GM12878 (cell line): Measurements from ENCODE around the gene TM9SF4. TPM values are rescaled to one million over a fixed set of nuclear protein-coding genes. Genes with fewer than 3 reads are reported as not detected.

Experiments used
- ATAC-seq: fragments of 200-7000 bp; cut with Tn5 transposase; 3 replicates; pipeline ENCODE4 v1.9.1; 2020; ENCODE audit warnings: mild to moderate bottlenecking, moderate library complexity
- BruUV-seq: library from RNA; stranded (reverse); fragments of 400-500 nt; replicated peaks from 2 replicates; lab custom pipeline; 2021; lab: Mats Ljungman, UMichigan
- CTCF ChIA-PET: fragments of 300-600 bp; sonication (Branson Sonifier 250); formaldehyde crosslinking; extraction: SDS; loops from one replicate; lab custom pipeline; 2021; ENCODE audit warnings: inconsistent platforms; lab: Yijun Ruan, JAX
- POLR2A ChIA-PET: fragments of 350-600 bp; formaldehyde crosslinking; extraction: SDS; loops from one replicate; lab custom pipeline; 2021; ENCODE audit warnings: inconsistent platforms; lab: Charles Lee
- RAD21 ChIA-PET: fragments of 300-600 bp; sonication (Branson Sonifier 250); formaldehyde crosslinking; loops from one replicate; lab custom pipeline; 2023; ENCODE audit warnings: antibody characterized with exemption; ENCODE audit not compliant: unreplicated experiment; lab: Charles Lee
- SMC1A ChIA-PET: fragments of 300-600 bp; sonication (Branson Sonifier 250); formaldehyde crosslinking; loops from one replicate; lab custom pipeline; 2023; ENCODE audit not compliant: unreplicated experiment, uncharacterized antibody; lab: Charles Lee
- DNase-seq: peaks from one replicate; pipeline ENCODE4 v3.0.0-alpha.2; 2011; ENCODE audit warnings: low read depth, low spot score
- FAIRE-seq: peaks from 3 replicates; lab custom pipeline; 2011; peaks lifted over from hg19 to GRCh38; lab: Jason Lieb, UNC
- H2AFZ ChIP-seq: 2 replicates; pipeline ENCODE4 v1.6.0; 2011; ENCODE audit warnings: low read depth, low read length, control low read depth; ENCODE audit not compliant: control insufficient read depth
- H3K27ac ChIP-seq: 2 replicates; pipeline ENCODE4 v1.5.1; 2011; ENCODE audit warnings: control low read depth; ENCODE audit not compliant: control insufficient read depth, insufficient read depth
- H3K27me3 ChIP-seq, 2 experiments: replicated peaks in 1 of 2; 2 replicates each; pipeline versions ENCODE4 v1.6.0 to v1.6.1; 2011; ENCODE audit warnings: low read length in 1 of 2; ENCODE audit not compliant: control insufficient read depth in 2 of 2, insufficient read depth in 2 of 2
- H3K36me3 ChIP-seq, 2 experiments: 2 replicates each; pipeline ENCODE4 v1.5.1; 2011; ENCODE audit warnings: low read length in 1 of 2; ENCODE audit not compliant: control insufficient read depth in 2 of 2, insufficient read depth in 2 of 2
- H3K4me1 ChIP-seq: 2 replicates; pipeline ENCODE4 v1.6.1; 2011; ENCODE audit warnings: mild to moderate bottlenecking, low read length, moderate library complexity, mixed read lengths; ENCODE audit not compliant: control insufficient read depth, insufficient read depth
- H3K4me2 ChIP-seq: 2 replicates; pipeline ENCODE4 v1.6.0; 2011; ENCODE audit warnings: control low read depth; ENCODE audit not compliant: control insufficient read depth, insufficient read depth
- H3K4me3 ChIP-seq: fragments of 200-600 bp; sonication (generic); 2 replicates; pipeline ENCODE4 v1.5.1; 2016
- H3K79me2 ChIP-seq: 2 replicates; pipeline ENCODE4 v1.6.0; 2011; ENCODE audit warnings: low read length; ENCODE audit not compliant: control insufficient read depth, insufficient read depth
- H3K9ac ChIP-seq: 2 replicates; pipeline ENCODE4 v1.8.0; 2011; ENCODE audit warnings: low read length, control low read depth, mixed read lengths; ENCODE audit not compliant: control insufficient read depth, insufficient read depth
- H3K9me3 ChIP-seq: replicated peaks from 3 replicates; pipeline ENCODE4 v1.5.1; 2011; ENCODE audit warnings: mild to moderate bottlenecking, low read length; ENCODE audit not compliant: control insufficient read depth, insufficient read depth
- H4K20me1 ChIP-seq: 2 replicates; pipeline ENCODE4 v1.6.0; 2011; ENCODE audit not compliant: control insufficient read depth, insufficient read depth
- BMI1 ChIP-seq: fragments of 450-650 bp; IDR thresholded peaks from 2 replicates; pipeline ENCODE4 v1.6.1; 2016; ENCODE audit warnings: mild to moderate bottlenecking, moderate library complexity, borderline replicate concordance
- CHD1 ChIP-seq: IDR thresholded peaks from 2 replicates; pipeline ENCODE4 v1.6.1; 2012; ENCODE audit warnings: low read depth, low read length, improper control_type of control experiment
- ESRRA ChIP-seq: IDR thresholded peaks from 2 replicates; pipeline ENCODE4 v1.6.1; 2012; ENCODE audit warnings: mild to moderate bottlenecking, low read length, improper control_type of control experiment
- EZH2 ChIP-seq: IDR thresholded peaks from 2 replicates; pipeline ENCODE4 v1.6.1; 2012; ENCODE audit warnings: low read depth, mild to moderate bottlenecking, control low read depth, inconsistent platforms, low read length, borderline replicate concordance; ENCODE audit not compliant: control insufficient read depth
- FOXM1 ChIP-seq: IDR thresholded peaks from 2 replicates; pipeline ENCODE4 v1.6.1; 2012; ENCODE audit warnings: low read depth, mild to moderate bottlenecking, inconsistent platforms, low read length, moderate library complexity
- IRF4 ChIP-seq: IDR thresholded peaks from 2 replicates; pipeline ENCODE4 v1.6.1; 2011; ENCODE audit warnings: low read depth, low read length
- KDM1A ChIP-seq: fragments of 200-600 bp; sonication (generic); IDR thresholded peaks from 2 replicates; pipeline ENCODE4 v1.6.1; 2016; ENCODE audit warnings: borderline replicate concordance
- MTA2 ChIP-seq: fragments of 450-650 bp; IDR thresholded peaks from 2 replicates; pipeline ENCODE4 v1.6.1; 2016; ENCODE audit warnings: low read depth, mild to moderate bottlenecking, moderate library complexity
- PAX8 ChIP-seq: fragments of 450-650 bp; IDR thresholded peaks from 2 replicates; pipeline ENCODE4 v1.6.1; 2017; ENCODE audit warnings: mild to moderate bottlenecking, moderate library complexity
- POLR2AphosphoS2 ChIP-seq: IDR thresholded peaks from 2 replicates; pipeline ENCODE4 v1.6.1; 2011; ENCODE audit warnings: low read depth, mild to moderate bottlenecking, low read length, improper control_type of control experiment, moderate library complexity
- POLR2AphosphoS5 ChIP-seq: IDR thresholded peaks from 2 replicates; pipeline ENCODE4 v1.6.1; 2011; ENCODE audit warnings: mild to moderate bottlenecking, low read length, inconsistent platforms
- RAD21 ChIP-seq: IDR thresholded peaks from 2 replicates; pipeline ENCODE4 v1.6.1; 2011; ENCODE audit warnings: mild to moderate bottlenecking, low read depth, low read length, moderate library complexity; ENCODE audit not compliant: insufficient read depth
- RB1 ChIP-seq: fragments of 450-650 bp; formaldehyde crosslinking; IDR thresholded peaks from 2 replicates; pipeline ENCODE4 v1.6.1; 2017; ENCODE audit warnings: mild to moderate bottlenecking, borderline replicate concordance
- RCOR1 ChIP-seq: conservative IDR thresholded peaks from 2 replicates; pipeline ENCODE4 v1.6.1; 2012; ENCODE audit warnings: low read depth, low read length, improper control_type of control experiment
- SP1 ChIP-seq: IDR thresholded peaks from one replicate; pipeline ENCODE4 v1.6.1; 2011; ENCODE audit warnings: low read depth, low read length
- TBL1XR1 ChIP-seq: IDR thresholded peaks from 2 replicates; pipeline ENCODE4 v1.6.1; 2012; ENCODE audit warnings: low read depth, low read length, improper control_type of control experiment
- TCF12 ChIP-seq: IDR thresholded peaks from 2 replicates; pipeline ENCODE4 v1.6.1; 2011; ENCODE audit warnings: low read depth, mild to moderate bottlenecking, low read length
- ZNF207 ChIP-seq: fragments of 450-650 bp; IDR thresholded peaks from 2 replicates; pipeline ENCODE4 v1.6.1; 2014; ENCODE audit warnings: antibody characterized with exemption, mild to moderate bottlenecking, borderline replicate concordance
- ZNF217 ChIP-seq: fragments of 450-650 bp; IDR thresholded peaks from 2 replicates; pipeline ENCODE4 v1.6.1; 2017; ENCODE audit warnings: antibody characterized with exemption, mild to moderate bottlenecking
- ZNF274 ChIP-seq: IDR thresholded peaks from one replicate; pipeline ENCODE4 v1.8.0; 2011; ENCODE audit not compliant: insufficient read length, insufficient read depth
- WGBS: methylation state at CpG from one replicate; pipeline ENCODE4 v1.1.6; 2016; ENCODE audit warnings: low lambda C conversion rate; ENCODE audit not compliant: insufficient replicate concordance, insufficient coverage; ENCODE audit errors: missing lambda C conversion rate; 5-methylcytosine and 5-hydroxymethylcytosine counted together
- in situ Hi-C: fragments of 300-500 bp; cut with MboI; formaldehyde crosslinking; loops from 9 replicates; pipeline ENCODE4 v1.14.3; 2018; ENCODE audit warnings: mixed read lengths
- intact Hi-C: fragments of 100-400 bp; cut with micrococcal nuclease; formaldehyde crosslinking; loops from one replicate; pipeline ENCODE4 v1.14.2; 2022; ENCODE audit not compliant: unreplicated experiment
- polyA plus RNA-seq, 11 experiments: library from polyadenylated mRNA; depleted of rRNA in 4 of 11; unstranded in 6 of 11; stranded (reverse) in 5 of 11; fragments of >200 nt; fragmentation: Nextera tagmentation in 4 of 11; fragmentation: Illumina TruSeq in 1 of 11; extraction: Ambion mirVana in 4 of 11; extraction: Trizol in 1 of 11; gene quantifications; 1 replicate in 1 of 11; 2 replicates in 10 of 11; pipeline versions ENCODE4 v1.2.1 to v1.2.3, GENCODE V29; 2011 to 2016; ENCODE audit warnings: inconsistent platforms in 2 of 11, missing spikeins in 2 of 11, low read depth in 1 of 11
- total RNA-seq, 4 experiments: library from RNA; depleted of rRNA in 3 of 4; stranded (reverse); fragments of >200 nt in 3 of 4; fragmentation: Illumina TruSeq in 1 of 4; extraction: Trizol in 1 of 4; gene quantifications; 2 replicates each; pipeline versions ENCODE4 v1.2.1 to v1.2.3, GENCODE V29; 2013 to 2021
- TF ChIP-seq, protein P1 (sequence below): fragments of 150-350 bp; IDR thresholded peaks from 2 replicates; pipeline ENCODE4 v1.6.1; 2014; ENCODE audit warnings: mild to moderate bottlenecking, low read depth, low read length
- TF ChIP-seq, protein P2 (sequence below): IDR thresholded peaks from 2 replicates; pipeline ENCODE4 v1.6.1; 2012; ENCODE audit warnings: low read depth, low read length, improper control_type of control experiment
- TF ChIP-seq, protein P3 (sequence below): fragments of 450-650 bp; conservative IDR thresholded peaks from 2 replicates; pipeline ENCODE4 v1.6.1; 2017; ENCODE audit warnings: mild to moderate bottlenecking, moderate library complexity

The TM9SF4 gene
- total and polyA plus RNA-seq, 10 of the 15 experiments (the other 5 are each of a cell fraction or from before 2014, with no cell fraction given), result 8.5 to 47.8 (median 24.3) TPM

DNA sequence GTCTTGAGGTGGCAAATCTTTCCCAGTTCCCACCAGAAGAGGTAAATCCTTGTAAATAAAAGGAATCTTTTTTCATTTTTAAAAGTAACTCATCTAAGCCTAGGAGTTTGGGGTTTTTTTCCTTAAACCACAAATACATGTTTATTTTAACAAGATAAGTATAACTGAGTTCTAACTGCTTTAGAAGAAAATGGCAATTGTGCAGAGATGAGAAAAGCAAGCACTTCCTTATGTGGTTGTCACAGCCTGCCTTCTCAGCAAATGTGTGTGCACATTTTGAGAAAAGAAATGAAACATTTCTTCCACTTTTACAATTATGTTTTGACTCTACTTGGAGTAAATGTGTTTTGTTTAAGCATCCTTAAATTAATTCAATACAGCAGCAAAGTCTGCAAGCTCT, 39.8 kb upstream of the TM9SF4 start (continued):
- TF ChIP-seq, protein P1, sequence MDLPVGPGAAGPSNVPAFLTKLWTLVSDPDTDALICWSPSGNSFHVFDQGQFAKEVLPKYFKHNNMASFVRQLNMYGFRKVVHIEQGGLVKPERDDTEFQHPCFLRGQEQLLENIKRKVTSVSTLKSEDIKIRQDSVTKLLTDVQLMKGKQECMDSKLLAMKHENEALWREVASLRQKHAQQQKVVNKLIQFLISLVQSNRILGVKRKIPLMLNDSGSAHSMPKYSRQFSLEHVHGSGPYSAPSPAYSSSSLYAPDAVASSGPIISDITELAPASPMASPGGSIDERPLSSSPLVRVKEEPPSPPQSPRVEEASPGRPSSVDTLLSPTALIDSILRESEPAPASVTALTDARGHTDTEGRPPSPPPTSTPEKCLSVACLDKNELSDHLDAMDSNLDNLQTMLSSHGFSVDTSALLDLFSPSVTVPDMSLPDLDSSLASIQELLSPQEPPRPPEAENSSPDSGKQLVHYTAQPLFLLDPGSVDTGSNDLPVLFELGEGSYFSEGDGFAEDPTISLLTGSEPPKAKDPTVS, result no peak
- TF ChIP-seq EZH2 (no peak), PAX8 (no peak), TBL1XR1 (no peak), KDM1A (no peak), CHD1 (no peak)
- TF ChIP-seq, protein P2, sequence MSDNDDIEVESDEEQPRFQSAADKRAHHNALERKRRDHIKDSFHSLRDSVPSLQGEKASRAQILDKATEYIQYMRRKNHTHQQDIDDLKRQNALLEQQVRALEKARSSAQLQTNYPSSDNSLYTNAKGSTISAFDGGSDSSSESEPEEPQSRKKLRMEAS, result no peak
- TF ChIP-seq, all 136 proteins: peak for 0

DNA sequence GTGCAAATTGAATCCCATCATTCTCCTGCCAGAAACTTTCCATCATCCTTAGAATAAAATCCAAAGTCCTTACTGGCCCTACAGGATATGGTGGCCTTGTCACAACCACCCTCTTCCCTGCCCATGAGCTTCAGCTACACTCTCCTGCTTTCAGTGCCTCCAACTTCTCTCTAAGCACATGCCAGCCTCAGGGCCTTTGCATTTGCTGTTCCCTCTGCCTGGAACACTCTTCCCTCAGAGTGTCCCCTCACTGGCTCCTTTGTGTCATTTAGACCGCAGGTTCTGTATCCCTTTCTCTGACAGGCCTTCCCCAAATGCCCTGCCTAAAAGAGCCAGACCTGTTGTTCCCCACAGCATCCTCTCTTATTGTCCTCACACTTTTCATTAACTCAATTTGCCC, 39.2 kb upstream of the TM9SF4 start:
- ChIA-PET CTCF (interaction anchor here (4.9 kb wide), 1 partner anchor 39 kb away, joined by 21 read pairs; no protein-coding TSS in a partner anchor), SMC1A (interaction anchor here (8.7 kb wide), 1 partner anchor 19 kb away, joined by 83 read pairs; no protein-coding TSS in a partner anchor), POLR2A (interaction anchor here (0.6 to 1.6 kb wide), 2 partner anchors 12 to 19 kb away, joined by 3 to 4 read pairs; no protein-coding TSS in a partner anchor), RAD21 (interaction anchor here (1.7 kb wide), 1 partner anchor 35 kb away, joined by 6 read pairs; no protein-coding TSS in a partner anchor)
- no peak for ATAC-seq
- Histone ChIP-seq H4K20me1 (no peaks in the 10 kb centered on the region), H3K4me3 (no peak overlapping the region), H3K9ac (no peak overlapping the region), H3K27me3 (no peaks in the 10 kb centered on the region), H3K79me2 (no peaks in the 10 kb centered on the region), H3K4me2 (no peak overlapping the region), H3K36me3 (no peaks in the 10 kb centered on the region), H3K4me1 (peaks cover 30% of the 10 kb centered on the region), H2AFZ (no peak overlapping the region), H3K9me3 (no peaks in the 10 kb centered on the region), H3K27ac (no peak overlapping the region)
- intact Hi-C loops (no loop called here), in situ Hi-C loops (no loop called here)
- DNase-seq, result no peak
- WGBS, result 0% methylated on average over 1 of the region's 1 CpG
- FAIRE-seq, result no peak
- no TSS peak for BruUV-seq
- TF ChIP-seq ZNF274 (no peak), EZH2 (no peak), POLR2AphosphoS2 (no peak), BMI1 (no peak), MTA2 (no peak), ESRRA (no peak), SP1 (no peak), RB1 (no peak), RCOR1 (no peak), ZNF217 (no peak), IRF4 (no peak), TCF12 (no peak), FOXM1 (no peak), RAD21 (no peak), KDM1A (no peak), ZNF207 (no peak), POLR2AphosphoS5 (no peak)
- TF ChIP-seq, protein P3, sequence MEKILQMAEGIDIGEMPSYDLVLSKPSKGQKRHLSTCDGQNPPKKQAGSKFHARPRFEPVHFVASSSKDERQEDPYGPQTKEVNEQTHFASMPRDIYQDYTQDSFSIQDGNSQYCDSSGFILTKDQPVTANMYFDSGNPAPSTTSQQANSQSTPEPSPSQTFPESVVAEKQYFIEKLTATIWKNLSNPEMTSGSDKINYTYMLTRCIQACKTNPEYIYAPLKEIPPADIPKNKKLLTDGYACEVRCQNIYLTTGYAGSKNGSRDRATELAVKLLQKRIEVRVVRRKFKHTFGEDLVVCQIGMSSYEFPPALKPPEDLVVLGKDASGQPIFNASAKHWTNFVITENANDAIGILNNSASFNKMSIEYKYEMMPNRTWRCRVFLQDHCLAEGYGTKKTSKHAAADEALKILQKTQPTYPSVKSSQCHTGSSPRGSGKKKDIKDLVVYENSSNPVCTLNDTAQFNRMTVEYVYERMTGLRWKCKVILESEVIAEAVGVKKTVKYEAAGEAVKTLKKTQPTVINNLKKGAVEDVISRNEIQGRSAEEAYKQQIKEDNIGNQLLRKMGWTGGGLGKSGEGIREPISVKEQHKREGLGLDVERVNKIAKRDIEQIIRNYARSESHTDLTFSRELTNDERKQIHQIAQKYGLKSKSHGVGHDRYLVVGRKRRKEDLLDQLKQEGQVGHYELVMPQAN, result no peak
